HG03066 (cell line): ENCODE data around the gene CLNS1A.
"Not testable (repeated sequence)": the region's sequence is repeated elsewhere in the genome, so short reads cannot be mapped to it uniquely, and the experiment has no call there.

Source experiments
- ATAC-seq: cut with Tn5 transposase; IDR thresholded peaks from one replicate; pipeline ENCODE4 v1.9.1; 2021; ENCODE audit warnings: low read depth; ENCODE audit not compliant: unreplicated experiment

The CLNS1A gene

DNA sequence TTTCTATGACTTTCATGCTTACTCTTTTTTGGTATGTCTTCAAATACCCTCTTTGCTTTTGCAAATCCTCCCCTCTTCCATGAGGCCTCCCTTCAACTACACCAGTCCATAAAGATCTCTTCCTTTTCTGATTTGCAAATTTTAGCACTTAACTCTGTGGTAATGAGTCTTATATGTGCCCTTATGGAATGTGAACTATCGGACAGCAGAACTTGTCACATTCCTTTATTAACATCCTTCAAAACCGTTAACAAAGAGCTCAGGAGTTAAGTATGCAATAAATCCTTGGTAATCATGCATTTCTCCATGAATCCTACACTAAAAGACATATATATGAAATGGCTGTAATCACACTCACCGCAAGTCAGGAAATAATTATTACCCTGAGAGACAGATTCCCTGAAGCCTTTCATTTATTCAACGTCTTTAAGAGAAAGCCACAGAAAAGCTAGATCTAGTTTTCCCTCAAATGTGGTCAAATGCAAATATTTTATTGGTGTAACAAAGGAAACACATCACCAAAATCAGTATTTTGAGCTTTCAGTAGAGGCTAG, 7.4 kb downstream of the CLNS1A start:
- no peak for ATAC-seq

DNA sequence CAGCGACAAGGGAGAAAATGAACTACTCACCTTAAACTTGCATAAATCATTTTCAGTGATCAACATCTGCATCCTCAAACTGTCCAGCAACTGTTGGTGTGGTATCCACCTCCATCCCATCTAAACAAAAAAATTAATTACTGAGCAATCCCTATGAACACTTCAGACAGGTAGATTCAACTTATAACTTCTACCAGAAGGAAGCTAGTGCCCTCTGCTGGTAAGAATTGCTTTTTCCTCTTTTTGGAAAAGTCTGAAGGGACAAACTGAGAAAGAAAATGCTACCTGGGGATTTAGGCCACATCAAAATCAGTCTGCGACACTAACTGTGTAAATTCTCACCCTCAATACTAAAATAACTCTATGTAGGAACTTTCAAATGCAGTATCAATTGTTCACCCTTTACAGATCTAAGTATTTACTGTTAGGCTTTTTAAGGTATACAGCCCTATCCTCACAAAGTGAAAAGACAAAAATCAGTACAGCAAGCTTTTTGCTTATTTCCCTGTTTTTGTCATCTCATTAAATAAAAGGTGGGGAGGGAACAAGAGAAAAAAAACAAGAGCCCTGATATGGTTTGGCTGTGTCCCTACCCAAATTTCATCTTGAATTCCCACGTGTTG, 17.9 kb downstream of the CLNS1A start:
- no peak for ATAC-seq

DNA sequence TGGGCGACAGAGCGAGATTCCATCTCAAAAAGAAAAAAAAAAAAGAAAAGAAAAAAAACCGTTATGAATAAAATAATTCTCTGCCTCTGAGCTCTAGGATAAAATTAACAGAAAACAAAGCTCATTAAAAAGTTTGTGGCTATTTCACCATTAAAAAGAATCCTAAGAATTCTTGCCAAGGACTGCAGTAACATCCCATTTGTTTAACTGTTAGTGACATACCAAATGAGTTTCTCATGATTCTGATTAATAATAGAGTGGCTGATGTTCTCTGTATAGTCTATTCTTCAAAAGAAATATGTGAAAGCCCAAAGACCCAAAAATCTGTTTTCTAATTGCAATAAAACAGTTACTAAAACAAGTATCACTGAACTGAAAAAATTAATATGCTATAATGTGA, 19.7 kb downstream of the CLNS1A start:
- ATAC-seq = no peak

DNA sequence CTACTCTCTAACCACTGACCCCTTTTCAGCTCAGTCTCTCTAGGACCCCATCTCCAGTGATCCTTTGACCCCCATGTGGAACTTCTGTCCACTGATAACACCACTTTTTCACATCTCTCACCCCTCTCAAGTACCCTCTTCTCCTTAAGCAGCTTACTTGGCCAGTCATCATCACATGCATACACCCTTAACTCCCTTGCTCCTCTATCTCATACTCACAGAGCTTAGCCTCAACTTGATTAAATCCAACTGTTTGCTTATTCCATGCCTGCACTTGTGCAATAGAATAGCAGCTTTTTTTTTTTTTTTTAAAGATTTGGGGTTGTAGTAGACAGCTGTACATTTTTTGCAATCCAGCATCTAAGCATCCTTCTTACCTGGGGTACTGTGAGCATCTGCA, 25.7 kb downstream of the CLNS1A start:
- ATAC-seq = no peak

DNA sequence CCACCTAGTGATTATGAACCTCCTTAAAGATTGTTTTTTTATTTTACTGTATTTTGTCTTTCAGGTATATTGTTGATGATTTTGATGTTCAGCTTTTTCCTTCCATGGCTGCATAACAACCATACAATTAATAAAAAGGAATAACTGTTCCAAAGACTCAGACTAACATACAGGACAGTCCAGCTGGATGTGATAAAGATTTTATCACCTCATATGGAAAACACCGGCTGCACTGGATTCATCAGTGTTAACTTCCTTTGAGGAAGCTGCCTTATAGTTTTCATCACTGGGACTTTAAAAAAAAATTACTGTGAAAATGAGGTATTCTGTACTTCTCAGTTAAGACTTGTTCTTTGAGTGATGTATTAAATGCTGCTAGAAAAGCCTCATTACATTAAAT, 28.4 kb downstream of the CLNS1A start:
- no peak for ATAC-seq

DNA sequence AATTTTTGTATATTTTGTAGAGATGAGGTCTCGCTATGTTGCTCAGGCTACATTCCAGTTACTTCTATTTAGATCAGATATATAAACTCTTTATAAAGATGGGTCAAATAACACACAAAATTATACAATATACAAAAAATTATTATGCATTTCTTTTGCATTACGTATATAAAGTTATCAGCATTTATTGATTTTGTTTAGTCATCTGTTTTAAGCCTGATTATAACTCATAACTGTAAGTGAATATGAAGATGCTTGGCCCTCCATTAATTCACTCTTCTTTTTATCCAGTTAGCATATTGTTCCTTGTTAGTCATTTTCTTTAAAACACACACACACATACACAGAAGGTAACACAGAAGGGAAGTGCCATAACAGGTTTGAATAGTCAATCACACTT, 33.3 kb downstream of the CLNS1A start:
- ATAC-seq = no peak

DNA sequence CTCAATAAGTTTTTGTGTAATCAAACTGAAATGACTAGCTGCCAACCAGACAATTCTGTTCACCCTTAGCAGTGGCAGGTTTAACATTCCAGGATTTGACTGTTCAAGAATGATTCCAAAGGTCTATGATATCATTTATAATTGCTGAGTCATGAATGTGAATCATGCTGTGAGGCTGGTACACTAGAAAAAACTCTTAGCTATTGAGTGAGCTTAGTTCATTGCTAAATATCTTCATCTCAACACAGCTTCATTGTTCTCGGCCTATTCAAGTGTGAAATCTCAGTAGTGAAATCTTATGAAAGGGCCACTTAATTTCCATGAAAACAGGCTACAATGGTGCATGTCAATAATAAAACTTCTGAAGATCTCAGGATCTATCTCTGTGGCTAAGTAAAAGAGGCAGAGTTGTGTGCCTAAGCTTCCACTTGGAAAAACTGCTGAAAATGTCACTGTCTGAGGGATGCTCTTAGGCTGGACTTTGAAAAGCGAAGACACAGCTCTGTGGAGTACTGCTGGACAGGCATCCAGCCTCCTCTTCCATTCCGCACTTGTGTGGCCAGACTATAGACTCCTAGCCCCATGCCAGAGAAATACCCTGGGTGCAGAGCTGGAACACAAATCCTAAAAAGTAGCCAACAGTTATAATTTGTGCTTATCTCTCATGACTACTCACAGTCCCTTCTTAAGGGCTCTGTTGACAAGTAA, 35.1 kb downstream of the CLNS1A start:
- no peak for ATAC-seq

DNA sequence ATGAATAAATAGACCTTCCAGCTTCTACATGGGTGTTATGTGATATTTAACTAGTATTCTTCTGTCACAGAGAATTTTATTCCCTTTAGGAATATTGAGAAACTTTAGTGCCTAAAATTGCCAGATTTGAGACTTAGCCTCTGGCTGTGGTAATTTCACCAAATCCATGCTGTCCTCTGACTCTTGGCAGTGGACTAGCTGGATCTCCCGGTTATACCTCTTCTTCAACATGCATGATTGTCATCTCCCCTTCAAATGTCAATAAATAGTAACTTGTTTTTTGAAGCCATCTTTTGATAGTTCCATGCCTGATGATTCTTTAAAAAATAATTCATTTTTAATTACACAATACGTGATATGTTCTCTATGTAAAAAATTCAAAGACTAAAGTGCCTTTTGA, 39.4 kb downstream of the CLNS1A start:
- no peak for ATAC-seq

DNA sequence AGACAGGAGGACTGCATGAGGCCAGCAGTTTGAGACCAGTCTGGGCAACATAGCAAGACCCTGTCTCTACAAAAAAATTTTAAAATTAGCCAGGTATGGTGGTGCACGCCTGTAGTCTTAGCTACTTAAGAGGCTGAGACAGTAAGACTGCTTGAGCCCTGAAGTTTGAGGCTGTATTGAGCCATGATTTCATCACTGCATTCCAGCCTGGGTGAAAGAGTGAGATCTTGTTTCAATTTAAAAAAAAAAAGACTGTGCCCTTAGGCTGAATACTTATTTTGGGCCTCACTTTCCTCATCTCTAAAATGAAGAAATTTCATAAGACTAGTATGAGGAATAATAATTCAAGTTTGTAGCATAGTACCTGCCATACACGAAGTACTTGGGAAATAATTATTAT, 41.0 kb downstream of the CLNS1A start:
- no peak for ATAC-seq

DNA sequence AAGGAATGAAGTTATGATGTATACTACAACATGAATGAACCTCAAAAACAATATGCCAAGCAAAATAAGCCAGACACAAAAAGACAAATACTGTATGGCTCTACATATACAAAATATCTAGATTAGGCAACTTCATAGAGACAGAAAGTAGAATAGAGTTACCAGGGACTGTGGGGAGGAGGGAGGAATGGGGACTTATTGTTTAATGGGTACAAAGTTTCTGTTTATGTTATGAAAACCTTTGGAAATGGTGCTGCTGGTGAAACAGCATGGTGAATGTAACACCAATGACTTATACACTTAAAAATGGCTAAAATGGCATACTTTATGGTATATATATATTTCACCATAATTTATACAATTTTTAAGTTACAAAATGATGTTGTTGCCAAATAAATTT, 43.7 kb downstream of the CLNS1A start:
- no peak for ATAC-seq

DNA sequence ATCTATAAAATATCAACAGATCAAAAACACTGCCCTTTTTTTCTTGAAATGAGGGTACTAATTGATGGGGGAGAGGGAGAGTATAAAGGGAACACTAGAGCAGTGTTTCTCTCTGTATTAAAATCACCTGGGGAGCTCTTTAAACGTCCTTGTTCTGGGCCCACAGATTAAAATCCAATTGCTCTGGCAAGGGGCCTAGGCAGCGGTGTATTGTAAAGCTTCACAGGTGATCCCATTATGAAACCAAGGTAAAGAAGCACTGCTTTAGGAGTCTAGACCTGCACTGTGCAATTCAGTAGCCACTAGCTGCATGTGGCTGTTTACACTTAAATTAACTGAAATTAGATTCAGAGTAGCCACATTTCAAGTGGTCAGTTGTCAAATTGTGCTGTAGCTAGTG, 44.9 kb downstream of the CLNS1A start:
- ATAC-seq = no peak

DNA sequence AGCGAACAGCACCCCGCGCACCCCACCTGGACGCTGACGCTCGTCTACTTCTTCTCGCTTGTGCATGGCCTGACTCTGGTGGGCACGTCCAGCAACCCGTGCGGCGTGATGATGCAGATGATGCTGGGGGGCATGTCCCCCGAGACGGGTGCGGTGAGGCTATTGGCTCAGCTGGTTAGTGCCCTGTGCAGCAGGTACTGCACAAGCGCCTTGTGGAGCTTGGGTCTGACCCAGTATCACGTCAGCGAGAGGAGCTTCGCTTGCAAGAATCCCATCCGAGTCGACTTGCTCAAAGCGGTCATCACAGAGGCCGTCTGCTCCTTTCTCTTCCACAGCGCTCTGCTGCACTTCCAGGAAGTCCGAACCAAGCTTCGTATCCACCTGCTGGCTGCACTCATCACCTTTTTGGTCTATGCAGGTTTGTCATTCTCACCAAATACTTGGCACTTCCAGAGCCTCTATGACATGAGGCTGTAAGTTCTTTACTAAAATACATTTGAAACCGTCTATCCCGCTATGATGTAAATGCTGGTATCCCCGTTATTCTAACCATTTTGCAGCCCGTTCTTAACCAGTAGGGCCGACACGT, 47.3 kb downstream of the CLNS1A start:
- ATAC-seq = peak; percentile 26

DNA sequence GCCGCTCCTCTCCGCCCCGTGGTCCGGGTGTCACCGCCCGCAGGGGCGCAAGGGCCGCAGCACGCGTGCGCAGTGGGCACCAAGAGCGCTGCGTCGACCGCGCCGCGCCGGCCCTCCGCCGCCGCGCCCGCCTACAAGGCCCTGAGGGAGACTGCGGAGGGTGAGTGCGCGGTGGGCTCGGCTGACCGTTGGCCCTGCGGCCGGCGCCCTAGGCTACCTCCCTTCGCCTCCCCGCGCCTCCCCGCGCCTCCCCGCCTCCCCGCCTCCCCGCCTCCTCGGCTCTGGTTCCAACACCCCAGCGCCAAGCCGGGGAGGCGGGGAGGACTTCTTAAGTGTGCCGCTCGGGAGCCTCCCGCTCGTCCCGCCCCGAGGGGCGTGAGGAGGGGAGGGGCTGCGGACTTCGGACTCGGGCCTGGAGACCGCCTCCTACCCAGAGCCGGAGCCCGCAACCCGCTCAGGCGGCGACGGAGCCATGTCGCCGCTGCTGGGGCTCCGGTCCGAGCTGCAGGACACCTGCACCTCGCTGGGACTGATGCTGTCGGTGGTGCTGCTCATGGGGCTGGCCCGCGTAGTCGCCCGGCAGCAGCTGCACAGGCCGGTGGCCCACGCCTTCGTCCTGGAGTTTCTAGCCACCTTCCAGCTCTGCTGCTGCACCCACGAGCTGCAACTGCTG, 47.9 kb downstream of the CLNS1A start, which contains the start of gene AQP11:
TSS of gene AQP11 (plus strand) at position 433 of the 673 bp plus-strand sequence. CDS start at position 473, 40 bp downstream.
- ATAC-seq = peak; percentile 85

DNA sequence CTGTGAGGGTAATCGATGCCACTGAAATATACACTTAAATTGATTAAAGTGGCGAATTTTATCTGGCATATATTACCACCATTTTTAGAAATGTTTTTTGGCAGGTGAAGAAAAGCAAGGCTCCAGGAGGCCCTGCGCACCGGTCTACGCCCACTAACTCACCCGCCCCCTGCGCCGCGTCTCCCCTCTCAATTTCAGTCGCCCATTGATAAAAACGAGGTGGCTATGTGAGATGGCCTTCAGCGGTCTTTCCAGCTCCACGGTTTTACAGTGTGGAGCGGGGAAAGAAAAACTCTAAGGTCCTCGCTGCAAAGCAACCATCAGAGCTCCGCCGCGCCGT, 48.4 kb downstream of the CLNS1A start:
- ATAC-seq = peak; percentile 32

DNA sequence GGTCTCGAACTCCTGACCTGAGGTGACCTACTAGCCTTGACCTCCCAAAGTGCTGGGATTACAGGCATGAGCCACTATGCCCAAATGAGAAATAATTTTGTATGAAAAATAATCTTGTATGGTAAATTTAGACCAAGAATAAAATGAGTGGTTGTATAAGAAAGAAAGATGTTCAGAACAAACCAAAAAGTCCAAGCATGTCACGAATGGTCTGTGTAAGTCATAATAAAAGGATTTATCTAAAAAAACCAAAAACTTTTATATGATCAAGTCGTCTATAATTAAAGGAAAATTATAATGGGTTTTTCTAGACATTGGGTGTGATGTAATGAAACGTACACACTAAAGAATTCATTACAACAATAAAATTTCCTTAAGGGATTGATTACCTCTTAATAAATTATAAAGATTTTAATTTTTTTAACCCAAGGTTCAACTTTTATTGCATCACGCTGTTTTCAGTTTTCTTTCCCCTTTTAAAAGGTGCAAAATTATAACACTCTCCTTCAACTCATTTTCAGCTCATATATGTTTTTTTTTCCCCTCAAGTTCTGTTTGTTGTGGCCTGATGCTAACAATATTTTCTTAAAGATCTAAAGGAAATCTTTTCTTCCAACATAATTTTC, 56.8 kb downstream of the CLNS1A start:
- ATAC-seq = no peak

DNA sequence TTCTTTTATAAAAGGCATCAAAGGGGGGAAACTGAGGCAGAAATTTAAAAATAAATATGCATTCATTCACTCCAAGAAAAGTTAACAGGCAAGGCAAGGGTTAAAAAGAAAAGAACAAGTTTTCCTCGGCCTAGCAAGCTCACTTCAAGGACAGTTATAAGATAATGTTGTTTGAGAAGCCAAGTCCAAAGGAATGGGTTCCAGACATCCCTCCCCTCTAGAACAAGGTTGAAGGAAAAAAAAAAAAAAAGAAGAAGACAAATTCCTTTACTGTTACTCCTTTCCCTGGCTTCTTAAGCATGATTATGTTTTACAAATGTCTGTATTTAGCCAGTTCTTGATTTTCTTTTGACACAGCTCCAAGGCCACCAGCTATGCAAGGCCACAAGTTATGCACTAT, 62.2 kb downstream of the CLNS1A start:
- not testable (repeated sequence) for ATAC-seq

DNA sequence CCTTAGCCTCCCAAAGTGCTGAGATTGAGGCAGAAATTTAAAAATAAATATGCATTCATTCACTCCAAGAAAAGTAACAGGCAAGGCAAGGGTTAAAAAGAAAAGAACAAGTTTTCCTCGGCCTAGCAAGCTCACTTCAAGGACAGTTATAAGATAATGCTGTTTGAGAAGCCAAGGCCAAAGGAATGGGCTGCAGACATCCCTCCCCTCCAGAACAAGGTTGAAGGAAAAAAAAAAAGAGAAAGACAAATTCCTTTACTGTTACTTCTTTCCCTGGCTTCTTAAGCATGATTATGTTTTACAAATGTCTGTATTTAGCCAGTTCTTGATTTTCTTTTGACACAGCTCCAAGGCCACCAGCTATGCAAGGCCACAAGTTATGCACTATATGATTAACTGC, 66.7 kb downstream of the CLNS1A start:
- not testable (repeated sequence) for ATAC-seq

DNA sequence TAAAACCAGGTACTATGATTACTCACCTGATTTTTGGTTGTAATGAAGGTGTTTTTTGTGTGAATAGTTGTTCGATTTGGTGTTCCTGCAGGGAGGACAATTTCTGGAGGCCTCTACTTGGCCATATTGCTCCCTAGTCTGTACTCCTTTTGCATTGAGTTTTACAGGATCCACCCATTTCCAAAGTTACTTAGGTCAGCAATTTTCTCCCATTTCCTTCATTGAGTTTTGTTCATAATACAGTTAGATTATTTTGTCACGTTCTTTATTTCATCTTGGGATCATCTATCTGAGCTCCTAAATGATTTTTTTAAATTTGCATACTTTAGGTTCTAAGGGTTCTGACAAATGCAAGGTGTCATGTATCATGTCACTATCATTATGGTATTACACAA, 67.9 kb downstream of the CLNS1A start:
- ATAC-seq = no peak

DNA sequence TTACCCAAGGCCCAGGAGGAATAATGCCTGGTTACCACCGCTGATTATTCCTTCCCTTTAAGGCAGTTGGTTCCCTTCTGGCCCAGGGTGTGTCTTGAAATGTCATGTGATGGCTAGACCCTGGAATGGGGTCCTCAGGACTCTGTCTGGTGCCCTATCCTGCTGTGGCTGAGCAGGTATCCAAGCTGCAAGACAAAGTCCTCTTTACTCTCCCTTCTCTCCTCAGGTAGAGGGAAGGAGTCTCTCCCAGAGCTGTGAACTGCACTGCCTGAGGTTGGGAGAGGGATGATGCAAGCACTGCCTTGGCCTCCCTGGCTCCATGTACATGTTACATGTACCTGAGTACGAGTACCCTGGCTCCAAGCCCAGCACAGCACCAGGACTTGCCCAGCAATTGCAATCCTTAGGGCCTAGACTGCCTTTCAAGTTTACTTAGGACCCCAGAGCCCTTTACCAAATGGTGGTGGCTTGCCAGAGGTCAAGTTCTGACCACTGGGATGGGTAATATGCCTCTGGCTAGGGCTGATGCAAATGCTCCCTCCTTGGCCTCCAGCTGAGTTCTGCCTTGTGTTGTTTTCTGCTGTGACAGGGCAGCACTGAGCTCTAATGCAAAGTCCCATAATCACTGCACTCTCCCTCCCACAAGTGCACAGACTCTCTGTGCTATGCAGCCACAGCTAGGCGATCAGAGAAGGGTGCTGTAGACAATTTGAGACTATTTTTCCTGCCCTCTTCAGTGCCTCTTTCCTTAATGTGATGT, 68.5 kb downstream of the CLNS1A start:
- no peak for ATAC-seq

DNA sequence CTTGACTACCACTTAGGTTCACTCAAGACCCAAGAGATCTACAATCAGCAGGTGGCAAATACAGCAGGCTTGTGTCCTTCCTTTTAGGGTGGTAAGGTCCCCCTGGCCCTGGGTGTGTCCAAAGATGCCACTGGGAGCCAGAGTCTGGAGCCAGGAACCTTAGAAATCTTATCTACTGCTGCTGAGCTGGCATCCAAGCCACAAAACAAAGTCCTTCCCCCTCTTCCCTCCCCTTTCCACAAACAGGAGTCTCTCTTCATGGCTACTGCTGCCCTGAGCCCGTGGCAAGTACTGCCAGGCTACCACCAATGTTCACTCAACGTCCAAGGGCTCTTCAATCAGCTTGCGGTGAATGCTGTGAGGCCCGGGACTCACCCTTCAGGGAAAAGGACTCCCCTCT, 69.3 kb downstream of the CLNS1A start:
- ATAC-seq = no peak
